GM12873 (cell line): Measurements from ENCODE around the gene SCAF4.

Source experiments
- TF ChIP-seq, protein P1 (sequence below): IDR thresholded peaks from 2 replicates; pipeline ENCODE4 v1.5.1; 2012; ENCODE audit warnings: low read depth, mild to moderate bottlenecking, moderate library complexity, low read length, control low read depth; ENCODE audit not compliant: insufficient read depth; ENCODE audit errors: missing control alignments

SCAF4 gene

GRCh38 chr21:31660259-31660565, 71.7 kb downstream of the SCAF4 start:
- TF ChIP-seq, protein P1, sequence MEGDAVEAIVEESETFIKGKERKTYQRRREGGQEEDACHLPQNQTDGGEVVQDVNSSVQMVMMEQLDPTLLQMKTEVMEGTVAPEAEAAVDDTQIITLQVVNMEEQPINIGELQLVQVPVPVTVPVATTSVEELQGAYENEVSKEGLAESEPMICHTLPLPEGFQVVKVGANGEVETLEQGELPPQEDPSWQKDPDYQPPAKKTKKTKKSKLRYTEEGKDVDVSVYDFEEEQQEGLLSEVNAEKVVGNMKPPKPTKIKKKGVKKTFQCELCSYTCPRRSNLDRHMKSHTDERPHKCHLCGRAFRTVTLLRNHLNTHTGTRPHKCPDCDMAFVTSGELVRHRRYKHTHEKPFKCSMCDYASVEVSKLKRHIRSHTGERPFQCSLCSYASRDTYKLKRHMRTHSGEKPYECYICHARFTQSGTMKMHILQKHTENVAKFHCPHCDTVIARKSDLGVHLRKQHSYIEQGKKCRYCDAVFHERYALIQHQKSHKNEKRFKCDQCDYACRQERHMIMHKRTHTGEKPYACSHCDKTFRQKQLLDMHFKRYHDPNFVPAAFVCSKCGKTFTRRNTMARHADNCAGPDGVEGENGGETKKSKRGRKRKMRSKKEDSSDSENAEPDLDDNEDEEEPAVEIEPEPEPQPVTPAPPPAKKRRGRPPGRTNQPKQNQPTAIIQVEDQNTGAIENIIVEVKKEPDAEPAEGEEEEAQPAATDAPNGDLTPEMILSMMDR, result peak; percentile 2

GRCh38 chr21:31659536-31660258, 72.2 kb downstream of the SCAF4 start, which contains the start of gene SOD1:
Gene SOD1, plus strand, starts transcription at chr21:31659693. Its CDS starts 77 bp downstream, at chr21:31659770.
- TF ChIP-seq, protein P1, result no peak

- TF ChIP-seq, protein P1, result no peak
Measured at GRCh38 chr21:31659286-31659535, 72.7 kb downstream of the SCAF4 start.

DNA sequence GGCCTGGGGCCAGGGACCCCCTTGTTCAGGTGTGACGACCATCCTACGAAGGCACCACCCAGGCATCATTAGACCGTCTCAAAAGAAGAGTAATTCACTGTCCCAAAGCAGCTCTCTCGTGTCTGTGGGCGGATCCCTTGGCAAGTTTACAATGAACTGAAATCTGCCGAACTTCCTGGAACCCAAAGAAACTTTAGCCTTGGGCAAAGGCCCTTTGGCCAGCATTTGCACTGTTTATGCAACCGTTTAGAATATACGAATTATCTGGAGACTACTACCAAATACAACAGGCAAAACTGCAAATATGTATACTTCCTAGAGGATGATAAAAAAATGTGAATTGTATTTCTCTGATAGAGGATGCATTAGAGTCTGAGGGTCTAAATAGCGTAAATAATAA, 73.9 kb downstream of the SCAF4 start:
- TF ChIP-seq, protein P1, result no peak

- TF ChIP-seq, protein P1, result no peak
Measured at GRCh38 chr21:31656199-31657095, 75.5 kb downstream of the SCAF4 start.

- TF ChIP-seq, protein P1, result no peak
Measured at GRCh38 chr21:31654340-31654739, 77.6 kb downstream of the SCAF4 start.

DNA sequence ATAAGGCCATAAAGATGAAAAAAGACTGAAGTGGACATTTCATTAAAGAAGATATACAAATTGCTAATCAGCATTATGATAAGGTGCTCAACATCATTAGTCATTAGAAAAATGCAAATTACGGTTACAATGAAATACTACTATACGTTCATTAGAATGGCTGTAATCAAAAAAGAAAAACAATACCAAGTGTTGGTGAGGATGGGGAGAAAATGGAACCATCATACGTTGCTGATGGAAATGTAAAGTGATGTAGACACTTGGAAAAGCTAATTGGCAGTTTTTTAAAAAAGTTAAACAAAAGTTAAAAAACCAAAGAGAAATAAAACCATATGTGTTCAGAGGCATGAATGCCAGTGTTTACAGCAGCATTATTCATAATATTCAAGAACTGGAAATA, 81.0 kb downstream of the SCAF4 start:
- TF ChIP-seq, protein P1, result no peak
